ENCODE data around the gene CMTM7.

Gene CMTM7

DNA sequence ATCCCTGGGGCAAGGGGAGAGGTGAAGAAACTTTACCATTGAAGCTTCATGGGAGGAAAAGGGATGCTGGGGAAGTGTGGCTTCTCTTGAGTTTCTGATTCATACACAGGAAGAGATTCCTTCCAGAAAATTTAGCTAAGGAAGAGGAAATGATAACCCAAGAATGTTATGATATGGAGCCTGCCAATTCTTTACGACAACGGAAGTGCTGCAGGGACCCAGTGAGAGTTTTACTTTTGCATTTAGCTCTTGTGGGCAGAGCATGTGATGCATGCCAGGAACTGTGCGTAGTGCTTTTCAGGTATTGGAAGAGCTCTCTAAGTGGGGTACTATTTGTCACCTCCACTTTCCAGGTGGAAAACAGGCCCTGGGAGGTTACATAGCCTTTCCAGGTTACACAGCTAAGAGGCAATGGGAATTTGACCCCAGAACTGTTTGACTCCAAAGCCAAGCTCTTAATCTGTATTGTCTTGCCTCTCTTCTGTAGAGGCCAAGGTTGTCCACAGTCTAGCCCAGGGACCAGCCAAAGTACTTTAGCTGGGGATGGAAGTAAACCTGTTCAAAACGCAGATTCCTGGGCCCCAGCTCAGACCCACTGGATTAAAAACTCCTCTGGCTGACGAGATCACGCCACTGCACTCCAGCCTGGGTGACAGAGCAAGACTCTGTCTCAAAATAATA lies 23.0 kb downstream of the CMTM7 start:
- DNase-seq = no peak

DNA sequence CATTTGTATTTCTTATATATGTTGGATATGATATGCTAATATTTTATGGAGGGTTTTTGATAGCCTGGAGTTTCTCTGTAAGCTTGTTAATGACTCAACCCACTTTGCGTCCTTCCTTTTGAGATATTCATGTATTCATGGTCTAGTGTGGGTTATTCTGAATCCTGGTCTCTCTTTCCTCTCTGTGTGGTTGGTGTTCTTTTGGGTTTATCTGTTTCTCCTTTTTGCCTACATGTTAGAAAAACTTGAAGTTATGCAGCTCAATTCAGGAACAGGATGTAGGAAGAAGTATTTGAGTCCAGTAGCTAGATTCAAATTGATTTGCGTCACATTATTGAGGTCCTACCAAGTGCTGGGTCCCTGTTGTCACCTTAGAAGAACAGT lies 28.1 kb downstream of the CMTM7 start:
- DNase-seq = no peak

DNA sequence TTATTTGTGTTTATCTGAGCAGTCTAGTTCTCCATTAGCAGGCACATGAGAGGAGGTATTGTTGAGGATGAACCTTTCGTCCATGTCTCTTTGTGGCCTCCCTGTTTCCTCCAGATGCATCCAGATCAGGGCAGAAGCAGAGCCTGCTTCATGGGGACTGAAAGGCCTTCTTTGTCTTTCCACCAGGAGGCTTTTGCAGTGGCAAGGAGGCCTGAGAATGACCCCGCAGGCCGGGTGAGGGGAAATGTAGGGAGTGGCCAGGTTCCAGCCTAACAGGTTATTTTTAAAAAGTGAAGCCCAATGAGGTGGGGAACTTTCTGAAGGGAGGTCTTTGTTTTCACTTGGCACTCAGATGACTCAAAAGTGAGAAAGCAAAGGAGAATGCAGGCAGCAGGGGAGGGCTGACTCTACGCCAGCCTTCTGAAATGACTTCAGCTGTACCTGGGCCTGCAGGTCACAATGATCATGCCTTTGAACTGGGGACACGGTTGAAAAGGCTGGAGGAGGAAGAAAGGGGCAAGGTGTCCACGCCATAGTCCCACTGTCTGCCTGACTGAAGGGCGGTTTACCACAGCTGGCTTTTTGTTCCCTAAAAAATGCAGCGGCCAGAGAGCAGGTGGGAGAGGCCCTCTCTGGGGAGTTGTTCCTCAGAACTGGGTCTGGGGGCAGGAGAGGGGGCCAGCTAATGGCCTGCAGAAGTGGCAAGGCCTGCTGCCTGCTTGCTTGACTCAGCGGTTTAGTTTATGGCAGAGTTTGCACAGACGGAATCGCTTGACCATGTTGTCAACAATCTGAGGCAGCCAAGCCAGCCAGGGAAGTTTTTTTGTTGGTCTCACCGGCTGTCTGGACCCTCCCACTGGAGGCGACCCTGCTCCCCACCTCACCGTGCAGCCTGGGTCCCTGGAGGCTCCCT lies 28.7 kb downstream of the CMTM7 start:
- peak; percentile 89 for DNase-seq

DNA sequence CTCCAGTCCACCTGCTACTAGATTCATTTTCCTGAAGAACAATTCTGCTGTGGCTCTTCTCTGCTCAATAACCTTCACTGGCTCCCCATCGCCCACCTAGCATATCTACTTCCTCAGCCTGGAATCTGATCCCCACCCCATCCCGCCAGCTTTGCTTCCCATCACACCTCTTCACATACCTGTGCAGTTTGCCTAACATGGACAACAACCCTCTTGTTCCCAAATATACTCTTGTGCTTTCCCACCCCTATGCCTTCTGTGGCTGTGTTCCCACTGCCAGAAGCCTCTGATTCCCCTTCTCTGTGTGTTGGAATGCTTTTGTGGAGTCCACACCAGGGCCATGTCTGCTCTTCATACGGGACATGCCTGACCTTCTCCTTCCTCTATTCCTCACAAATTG lies 29.5 kb downstream of the CMTM7 start:
- DNase-seq = no peak

DNA sequence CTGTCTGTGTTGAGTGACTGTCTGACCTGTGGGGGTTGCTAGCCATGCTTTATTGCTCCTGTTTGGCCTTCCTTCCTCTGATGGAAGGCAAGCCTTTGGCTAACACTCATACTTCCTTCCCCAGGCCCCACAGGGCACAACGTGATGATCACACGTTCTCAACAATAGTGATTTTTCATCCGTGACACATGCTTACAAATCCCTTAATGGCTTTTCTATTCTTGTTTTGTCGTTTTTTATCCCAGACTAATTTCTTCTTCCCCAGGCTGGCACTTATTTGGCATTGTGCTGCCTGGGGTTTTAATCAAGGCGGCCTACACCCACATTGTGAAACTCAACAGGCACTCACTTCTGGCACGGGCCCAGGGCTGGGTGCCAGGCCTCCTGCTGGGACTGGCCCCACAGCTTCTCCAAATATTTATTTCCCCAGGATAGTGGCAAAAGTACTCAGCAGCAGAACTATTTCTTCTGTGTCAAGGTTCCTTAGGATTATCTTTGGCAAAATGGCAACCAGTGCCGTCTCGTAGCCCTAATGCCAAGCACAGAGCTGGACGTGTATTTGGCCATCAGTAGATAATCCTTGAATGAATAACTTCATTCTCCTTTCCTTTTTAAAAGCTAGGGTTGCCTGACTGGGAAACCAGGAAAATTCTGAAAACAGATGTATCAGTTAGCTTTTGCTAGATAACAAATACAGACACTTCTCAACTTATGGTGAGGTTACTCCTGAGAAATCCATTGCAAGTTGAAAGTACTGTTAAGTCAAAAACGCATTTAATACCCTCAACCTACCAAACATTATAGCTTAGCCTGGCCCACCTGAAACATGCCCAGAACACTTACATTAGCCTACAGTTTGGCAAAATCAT lies 30.6 kb downstream of the CMTM7 start:
- DNase-seq = peak; percentile 84

DNA sequence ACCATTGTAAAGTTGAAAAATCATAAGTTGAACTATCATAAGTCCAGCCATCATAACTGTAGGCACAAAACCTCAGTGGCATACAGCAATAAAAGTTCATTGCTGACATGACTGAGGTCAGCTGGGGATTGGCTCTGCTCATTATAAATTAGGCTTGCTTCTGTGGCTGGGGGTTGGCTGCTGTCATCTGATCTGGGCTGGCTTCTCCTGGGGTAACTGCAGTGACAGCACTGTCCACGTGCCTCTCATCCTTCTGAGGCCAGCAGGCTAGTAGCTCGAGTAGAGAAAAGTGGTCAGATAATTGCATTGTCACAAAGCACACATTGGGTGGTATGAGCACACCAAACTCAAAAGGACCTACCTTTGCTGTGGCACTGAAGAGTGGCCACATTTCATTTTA lies 31.3 kb downstream of the CMTM7 start:
- DNase-seq = peak; percentile 88

DNA sequence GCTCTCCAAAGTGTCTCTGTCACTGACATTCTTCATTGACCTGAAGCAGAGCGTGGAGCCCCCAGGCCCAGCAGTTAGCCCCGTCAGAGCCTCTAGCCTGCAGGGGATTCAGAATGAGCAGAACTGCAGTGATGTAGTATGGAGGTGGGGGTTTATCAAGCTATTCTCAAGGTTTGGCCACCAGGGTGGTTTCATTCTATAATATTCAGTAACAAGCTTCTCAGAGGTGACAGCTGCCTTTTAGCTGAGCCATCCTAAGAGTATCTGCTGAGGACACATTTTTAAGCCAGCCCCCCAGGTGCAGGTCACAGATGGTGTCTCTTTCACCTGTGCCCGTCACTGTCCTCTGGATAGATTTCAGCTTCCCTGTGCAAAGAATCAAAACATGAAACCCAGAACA lies 31.9 kb downstream of the CMTM7 start:
- DNase-seq = peak; percentile 94

DNA sequence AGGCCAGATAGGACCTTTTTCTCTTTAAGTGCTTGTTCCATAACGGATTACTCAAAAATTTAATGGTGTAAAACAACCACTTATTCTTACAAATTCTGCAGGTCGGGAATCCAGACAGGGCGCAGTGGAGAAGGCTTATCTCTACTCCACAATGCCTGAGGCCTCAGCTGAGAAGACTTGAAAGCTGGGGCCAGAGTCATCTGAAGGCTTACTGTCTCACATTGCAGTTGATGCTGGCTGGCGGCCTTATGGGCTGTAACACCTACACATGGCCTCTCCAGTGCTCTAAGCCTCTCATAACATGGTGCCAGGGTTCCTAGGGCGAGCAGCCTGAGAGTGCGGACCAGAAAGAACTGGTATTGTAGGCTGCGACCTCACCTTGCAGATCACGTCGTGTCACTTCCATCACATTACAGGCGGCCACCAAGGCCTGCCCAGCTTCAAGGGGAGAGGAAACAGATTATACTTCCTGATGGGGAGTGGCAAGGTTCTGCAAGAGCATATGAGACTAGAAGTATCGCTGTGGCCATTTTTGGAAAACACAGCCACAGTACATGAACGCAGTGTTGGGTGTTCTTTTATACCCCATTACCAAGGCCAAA lies 32.4 kb downstream of the CMTM7 start:
- peak; percentile 69 for DNase-seq

DNA sequence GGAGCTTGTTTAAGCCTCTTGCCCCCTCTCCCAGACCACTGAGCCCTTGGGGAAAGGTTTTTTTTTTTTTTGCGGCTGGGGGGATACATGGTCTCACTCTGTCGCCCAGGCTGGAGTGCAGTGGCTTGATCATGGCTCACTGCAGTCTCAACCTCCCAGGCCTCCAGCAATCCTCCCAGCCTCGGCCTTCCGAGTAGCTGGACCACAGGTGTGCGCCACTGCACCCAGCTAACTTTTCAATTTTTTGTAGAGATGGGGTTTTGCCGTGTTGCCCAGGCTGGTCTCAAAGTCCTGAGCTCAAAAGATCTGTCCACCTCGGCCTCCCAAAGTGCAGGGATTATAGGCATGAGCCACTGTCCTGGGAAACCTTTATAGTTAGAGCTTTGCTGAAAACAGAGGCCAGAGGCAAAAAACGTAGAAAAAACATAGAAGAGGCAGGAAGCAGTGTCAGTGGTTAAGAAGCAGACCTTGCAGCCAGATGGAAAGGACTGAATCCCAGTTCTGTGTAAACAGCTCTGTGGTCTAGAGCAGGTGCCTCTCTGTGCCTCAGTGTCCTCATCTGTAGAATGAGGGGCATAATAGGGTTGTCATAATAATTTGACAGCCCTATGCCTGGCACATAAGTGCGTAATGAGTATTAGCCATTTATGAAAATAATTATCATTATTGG lies 33.1 kb downstream of the CMTM7 start:
- peak; percentile 56 for DNase-seq

DNA sequence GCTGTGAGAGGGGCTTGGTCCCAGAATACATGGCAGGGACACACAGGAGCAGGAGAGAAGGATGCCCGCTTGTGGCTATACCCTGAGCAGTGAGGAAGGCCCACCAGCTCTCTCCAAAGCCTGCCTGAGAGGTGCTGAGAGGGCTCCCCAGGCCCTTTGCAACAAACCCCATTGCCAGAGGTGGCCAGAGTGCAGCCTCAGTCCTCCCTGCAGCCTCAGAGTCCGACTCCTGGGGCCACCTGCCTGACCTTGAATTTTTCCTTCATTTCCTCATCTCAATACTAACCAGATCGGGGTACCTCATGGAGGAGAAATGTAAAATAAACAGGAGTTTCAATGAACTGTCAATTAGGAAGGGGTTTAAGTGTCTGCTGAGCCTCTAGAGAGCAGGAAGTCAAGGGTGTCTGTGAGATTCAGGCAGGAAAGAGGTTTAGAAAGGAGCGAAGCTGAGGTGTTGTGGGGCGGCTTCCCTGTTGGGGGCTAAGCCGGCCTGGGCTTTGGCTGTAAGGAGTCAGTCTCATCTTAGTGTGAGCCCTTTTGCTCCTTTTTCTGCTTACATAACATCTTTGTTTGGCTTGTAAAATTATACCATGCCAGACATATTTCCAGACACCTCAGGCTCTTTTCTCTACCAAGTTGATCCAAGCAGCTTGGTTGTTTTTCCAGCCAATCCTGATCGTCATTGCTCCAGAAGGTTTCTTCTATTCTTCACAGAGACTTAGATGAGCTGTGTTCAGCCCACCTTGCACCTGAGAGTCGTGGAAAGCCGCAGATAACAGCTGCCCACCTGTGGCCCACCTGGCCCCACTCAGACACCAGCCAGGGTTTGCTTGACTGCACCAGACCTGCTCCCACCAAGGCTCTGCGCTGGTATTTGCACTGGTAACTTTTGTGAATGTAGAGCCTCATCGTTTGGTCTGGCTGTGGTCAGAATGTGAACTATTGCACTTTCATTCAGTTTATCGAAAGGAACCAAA lies 36.7 kb downstream of the CMTM7 start:
- peak; percentile 83 for DNase-seq

DNA sequence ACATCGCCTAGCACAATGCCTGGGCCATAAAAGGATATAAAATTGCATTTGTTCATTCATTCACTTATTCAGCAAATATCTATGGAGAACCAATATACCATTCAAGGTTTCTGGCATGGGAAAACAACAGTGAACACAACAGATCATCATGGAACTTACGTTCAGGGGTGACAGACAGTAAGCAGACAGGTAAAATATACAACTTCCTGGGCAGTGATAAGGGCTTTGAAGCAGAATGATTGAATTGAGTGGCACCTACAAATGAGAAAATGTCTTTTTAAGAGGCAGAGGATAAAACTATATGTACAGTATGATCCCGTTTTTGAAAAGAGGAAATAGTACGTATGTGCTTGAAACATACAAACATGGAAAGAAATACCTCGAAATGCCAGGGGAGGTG lies 39.2 kb downstream of the CMTM7 start:
- no peak for DNase-seq

DNA sequence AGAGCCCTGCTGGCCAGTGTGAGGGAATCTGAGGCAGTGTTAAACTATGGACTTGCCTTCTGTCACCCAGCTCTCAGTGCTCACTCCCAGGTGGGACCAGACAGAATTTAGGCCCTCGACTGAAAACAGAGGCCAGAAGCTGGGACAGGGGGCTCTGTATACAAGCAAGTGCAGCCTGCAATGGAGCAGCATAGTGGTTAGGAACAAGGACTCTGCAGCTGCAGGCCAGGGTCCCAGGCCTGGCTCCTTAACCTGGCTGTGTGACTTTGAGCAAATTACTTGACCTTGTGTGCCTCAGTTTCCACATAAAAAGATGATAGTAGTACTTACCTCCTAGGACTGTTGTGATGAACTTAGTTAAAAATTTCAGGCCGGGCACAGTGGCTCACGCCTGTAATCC lies 39.8 kb downstream of the CMTM7 start:
- no peak for DNase-seq

DNA sequence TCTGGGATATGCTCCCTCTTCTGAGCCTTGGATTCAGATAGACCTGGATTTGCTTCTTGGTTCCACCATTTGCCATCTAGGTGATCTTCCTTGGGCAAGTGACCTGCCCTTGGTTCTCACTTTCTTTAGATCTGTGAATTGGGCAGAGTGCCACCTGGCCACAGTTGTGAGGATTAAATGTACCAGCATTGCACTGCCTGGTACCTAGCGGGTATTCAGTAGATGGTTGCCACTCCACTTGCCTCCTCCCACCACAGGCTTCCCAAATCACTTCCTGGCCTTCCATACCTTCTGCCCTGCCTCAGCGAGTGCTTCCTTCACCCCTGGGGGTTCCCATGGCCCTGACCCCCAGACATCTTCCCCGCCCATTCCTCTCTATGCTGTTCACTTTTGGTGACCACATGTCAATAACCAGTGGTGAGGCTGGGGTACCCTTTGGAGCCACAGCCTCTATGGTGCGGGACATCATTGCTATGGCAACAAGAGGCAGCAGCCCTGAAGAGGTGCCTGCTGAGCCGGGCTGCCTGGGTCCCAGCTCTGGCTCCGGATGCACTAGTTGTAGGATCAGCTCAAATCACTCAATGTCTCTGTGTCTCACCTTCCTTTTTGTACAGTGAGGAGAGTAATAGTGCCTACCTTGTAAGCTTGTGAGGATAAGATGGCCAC lies 40.5 kb downstream of the CMTM7 start:
- no peak for DNase-seq

DNA sequence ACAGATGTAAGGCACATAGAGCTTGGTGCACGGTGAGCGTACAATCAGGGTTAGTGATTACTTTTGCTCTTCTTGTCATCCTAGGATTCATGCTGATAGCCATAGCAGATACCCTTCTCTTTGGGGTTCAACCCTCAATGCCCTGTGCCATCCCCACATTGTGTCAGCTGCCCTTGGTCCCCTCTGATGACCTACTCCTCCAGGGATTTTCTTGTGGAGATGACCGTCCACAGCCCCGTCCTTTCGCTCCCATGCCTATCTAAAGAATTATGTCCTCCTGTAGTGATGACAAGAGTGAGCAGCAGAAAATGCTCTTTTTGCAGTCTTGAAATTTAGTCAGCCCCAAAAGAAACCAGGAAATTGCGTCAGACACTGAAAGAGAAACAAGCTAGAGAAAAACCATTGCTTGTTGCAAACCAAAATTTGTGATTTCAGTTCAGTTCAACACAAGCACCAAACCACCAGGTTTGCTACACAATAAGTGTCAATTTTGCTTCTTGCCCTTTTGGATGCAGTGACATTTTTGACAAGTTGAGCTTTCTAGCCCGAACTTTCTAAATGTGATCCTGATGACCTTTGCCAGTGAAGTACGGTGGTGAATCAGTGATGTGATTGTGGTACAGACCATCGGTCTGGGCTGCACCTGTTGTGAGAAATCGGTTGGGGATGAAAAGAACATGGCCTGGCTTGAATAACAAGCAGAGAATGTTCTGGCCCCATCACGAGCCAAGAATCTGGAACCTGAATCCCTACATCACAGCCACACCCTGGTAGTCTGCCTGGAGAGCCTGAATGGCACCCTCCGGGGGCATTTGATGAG lies 41.3 kb downstream of the CMTM7 start:
- no peak for DNase-seq

DNA sequence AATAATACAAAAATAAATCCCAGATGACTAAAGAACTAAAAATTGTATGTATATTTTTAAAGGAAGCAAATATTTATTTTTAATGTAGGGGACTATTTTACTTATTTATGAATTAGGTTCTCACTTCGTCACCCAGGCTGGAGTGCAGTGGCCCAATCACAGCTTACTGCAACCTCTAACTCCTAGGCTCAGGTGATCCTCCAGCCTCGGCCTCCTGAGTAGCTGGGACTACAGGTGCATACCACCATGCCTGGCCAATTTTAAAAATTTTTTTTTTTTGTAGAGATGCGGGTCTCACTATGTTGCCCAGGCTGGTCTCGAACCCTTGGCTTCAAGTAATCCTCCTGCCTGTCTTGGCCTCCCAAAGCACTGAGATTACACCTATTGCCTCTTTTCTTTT lies 42.6 kb downstream of the CMTM7 start:
- no peak for DNase-seq

DNA sequence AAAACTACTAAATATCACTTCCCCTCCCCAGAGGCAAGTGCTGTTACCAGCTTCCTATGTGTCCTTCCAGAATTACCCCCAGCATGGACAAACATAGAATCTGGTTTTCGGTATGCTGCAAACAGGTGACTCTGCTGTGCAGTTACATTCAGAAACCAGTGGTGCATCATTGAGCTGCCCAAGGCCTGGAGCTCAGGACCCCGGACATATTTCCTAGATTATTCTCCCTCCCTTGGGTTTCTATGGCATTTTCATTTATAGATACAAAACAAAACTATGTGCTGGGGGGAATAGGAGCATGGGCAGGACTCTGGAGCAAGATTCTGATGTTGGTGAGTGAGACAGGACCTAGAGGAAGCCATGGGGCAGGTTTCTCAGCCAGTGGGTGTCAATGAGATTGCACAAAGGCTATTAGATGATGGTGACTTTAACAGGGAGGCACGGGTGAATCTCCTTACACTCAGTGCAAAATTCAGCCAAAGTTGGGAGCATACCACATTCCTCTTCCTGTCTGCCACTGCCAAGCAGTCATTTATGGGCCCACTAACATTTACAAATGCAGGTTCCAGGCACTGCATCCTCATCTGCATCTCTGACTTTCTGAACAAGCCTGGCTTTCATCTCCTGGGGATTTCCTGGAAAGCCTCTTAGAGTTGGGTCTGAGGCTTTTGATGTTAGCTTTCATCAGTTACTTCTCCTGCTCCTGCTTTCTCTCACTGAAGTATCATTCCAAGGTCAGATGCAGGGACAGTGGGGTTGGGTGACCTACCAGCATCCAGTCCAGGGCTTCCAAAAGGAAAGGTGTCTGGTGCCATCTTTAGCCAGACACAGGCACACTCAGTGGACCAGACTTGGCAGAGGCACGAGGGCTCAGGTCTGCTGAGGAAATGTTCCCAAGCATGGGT lies 44.5 kb downstream of the CMTM7 start:
- DNase-seq = no peak

DNA sequence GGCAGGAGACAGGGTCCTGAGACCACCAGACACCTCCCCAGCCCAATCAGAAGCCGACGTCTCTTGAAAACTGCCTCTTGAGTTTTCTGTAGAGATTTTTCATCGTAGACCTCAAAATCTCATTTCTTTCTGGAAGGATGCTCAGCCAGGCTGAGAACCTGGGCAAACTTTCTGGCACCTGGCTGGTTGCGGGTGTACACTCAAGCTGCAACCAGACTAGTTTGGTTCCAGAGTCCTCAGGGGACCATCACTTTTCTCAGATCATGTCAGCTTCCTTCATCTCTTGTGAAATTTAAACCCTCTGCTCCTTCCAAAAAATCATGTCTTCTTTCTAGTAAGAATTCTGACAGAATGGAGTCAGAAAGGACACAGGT lies 45.1 kb downstream of the CMTM7 start:
- no peak for DNase-seq

DNA sequence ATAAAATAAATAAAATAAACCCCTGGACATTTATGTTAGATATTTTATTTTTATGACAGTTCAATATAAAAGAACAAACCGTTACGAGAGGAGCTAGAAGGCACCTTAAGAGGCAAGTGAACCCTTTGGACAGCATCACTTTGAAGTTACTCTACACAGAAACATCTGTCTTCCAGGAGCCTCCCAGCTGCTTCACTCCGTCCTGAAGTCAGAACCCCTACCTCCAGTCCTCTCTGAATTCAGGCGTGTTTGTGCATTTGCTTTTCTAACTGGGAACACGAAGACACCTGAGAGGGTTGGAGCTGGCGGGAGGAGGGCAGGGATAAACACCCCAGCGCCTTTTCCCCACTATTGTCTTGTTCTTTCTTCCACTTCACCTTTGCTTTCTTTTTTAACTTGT lies 46.2 kb downstream of the CMTM7 start:
- DNase-seq = no peak

Measured in RPMI8226 (cell line).